Smooth muscle cell of the brain vasculature (primary cell): ENCODE results near the gene HSBP1L1.
"Not testable (repeated sequence)": the region's sequence is repeated elsewhere in the genome, so short reads cannot be mapped to it uniquely, and the experiment has no call there.

ENCODE experiments used
- DNase-seq: peaks from one replicate; pipeline ENCODE4 v3.0.0-alpha.2; 2012; ENCODE audit warnings: low read depth, low spot score

HSBP1L1 gene

DNA sequence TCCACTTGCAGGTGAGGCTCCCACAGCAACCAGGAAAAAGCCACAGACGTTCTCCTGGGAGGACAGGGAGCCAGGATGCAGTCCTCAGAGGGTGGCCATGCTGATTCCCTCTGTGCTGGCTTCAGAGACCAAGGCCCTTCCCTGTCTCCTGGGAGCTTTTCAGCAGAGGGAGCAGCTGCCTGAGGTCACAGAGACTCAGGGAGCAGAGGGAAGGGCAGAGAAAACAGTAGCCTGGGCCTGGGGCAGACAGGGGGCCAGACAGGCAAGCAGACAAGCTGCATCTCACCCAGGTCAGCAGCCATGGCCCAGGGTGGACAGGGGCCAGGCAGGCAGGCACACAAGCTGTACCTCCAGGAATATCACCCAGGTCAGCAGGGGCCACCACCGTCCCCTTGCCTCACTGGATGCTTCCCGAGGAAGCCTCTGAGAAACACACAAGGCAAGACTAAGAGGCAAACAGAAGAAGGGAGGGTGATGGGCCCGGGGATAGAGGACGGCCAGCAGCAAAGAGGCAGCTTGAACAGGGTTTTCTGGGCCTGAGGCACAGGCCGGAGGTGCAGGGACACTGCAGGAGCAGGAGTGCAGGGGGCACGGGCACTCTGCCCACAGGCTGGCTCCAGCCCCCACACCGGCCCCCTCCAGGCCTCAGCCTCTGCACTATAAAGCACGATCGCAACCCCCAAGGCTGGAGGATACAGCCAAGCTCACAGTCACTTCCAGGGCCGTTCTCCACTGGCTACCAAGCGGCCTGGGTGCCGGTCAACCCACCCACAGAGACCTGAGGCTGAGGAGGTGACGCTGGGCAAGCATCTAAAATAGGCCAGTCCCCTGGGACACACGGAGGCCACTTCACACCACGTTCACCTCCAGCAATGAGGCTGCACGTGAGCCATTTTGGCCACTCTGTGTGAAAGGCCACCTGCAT lies 19.1 kb upstream of the HSBP1L1 start:
- no peak for DNase-seq

DNA sequence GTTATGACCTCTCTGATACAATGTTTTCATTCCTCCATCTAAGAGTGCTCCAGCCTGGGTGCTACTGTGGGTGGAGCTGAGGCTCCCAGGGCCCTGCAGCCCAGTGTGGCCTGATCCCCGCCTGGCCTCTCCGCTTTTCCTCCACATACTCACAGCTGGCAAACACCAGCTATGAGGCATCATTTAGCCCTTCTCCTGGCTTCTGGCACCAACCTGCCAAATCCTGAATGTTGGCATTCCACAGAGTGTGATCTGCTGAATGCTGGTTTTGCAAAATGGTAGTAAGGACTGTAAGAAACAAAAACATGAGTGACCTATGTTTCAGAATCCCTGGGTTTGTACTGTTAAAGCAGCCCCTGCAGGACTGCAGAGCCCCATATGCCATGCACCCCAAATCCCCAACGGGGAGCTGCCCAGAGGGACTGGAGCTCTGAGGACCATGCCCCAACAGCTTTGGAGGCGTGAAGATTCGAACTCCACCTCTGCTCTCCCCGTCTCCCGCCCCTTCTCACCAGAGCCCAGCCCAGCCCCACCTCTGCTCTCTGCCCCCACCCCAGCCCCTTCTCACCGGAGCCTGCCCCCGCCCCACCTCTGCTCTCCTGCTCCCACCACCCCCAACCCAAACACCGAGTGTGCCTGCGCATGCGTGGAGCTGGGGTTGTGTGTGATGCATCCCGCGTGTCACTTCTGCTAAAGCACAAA lies 17.2 kb upstream of the HSBP1L1 start:
- no peak for DNase-seq

DNA sequence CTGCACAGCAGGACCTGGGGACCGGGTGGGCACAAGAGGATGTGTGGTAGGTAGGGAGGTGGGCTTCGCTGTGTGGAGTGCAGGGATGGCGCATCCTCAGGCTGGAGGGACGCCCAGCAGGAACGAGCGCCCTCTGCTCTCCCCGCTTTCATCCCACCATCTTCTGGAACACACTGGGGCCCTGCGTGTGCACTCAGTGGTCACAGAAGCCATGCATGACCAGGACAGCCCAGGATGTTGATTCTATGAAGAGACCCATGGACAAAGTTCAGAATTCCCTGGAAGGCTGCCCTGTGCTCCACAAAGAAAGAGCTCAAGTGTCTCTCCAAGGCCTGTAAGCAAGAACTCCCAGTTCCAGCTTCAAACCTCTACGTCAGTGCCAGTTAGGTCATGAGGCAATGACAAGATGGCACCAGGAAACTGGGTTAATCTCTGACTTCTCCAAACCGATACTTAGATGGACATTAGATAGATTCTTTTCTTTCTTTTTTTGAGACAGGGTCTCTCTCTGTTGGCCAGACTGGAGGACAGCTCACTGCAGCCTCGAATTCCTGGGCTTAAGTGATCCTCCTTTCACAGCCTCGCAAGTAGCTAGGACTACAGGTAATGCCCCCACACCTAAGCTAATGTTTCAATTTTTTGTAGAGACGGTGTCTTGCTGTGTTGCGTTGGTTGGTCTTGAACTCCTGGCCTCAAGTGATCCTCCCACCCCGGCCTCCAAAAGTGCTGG lies 16.4 kb upstream of the HSBP1L1 start:
- DNase-seq = no peak

DNA sequence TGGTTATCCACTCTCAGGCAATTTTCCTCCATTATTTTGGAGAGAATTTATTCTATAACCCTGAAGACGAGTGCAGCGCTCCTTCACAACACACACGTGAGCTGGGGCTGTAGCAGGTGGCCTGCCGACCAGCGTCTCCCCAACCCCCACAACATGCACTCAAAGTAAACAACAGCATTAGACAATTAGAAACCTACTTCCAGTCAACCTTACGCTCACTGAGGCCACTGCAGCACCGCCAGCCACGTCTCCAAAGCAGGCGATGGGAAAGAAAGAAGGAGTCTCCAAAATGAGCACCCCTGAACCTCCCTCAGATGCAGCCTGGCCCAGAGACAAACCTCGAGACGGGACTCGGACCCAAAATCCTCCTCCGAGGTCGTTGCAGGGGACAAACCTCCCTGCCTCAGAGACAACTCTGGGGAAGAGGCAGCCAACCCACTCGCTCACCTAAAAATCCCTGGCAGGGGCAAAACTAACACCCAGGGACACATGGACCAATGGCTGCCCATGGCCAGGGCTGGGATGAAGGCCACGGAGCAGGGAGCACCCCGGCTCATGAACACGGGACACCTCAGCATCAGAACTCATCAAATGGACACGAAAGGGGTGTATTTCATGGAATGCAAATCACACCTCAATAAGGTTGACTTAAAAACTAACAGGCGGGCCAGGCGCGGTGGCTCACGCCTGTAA lies 15.6 kb upstream of the HSBP1L1 start:
- no peak for DNase-seq

DNA sequence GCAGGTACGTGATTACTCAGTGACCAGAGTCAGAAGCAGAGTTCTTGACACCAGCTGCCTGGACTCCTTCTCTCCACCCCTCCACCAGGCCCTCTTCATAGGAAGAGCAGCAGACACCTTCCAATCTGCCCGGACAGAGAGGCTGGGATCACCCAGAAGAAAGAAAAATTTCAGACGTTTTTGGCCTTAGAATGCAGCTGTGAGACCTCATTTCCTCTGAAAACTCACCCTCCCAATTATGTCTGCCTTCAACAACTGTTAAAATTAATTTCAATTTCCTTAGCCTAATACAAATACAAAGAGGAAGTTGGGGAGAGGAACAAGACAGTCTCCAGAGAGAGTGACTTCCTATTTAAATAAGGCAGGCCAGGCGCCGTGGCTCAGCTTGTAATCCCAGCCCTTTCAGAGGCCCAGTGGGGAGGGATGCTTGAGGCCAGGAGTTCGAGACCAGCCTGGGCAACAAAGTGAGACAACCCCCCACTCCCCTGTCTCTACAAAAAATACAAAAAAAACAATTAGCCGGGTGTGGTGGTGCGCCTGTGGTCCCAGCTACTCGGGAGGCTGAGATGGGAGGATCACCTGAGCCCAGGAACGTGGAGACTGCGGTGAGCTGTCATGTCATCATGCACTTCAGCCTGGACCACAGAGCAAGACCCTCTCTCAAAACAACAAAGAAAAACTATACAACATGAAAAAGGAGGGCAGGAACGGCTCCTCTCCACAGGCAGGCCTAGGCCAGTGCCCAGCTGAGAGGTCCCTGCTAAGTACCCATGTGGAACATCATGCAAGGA lies 14.6 kb upstream of the HSBP1L1 start:
- no peak for DNase-seq

DNA sequence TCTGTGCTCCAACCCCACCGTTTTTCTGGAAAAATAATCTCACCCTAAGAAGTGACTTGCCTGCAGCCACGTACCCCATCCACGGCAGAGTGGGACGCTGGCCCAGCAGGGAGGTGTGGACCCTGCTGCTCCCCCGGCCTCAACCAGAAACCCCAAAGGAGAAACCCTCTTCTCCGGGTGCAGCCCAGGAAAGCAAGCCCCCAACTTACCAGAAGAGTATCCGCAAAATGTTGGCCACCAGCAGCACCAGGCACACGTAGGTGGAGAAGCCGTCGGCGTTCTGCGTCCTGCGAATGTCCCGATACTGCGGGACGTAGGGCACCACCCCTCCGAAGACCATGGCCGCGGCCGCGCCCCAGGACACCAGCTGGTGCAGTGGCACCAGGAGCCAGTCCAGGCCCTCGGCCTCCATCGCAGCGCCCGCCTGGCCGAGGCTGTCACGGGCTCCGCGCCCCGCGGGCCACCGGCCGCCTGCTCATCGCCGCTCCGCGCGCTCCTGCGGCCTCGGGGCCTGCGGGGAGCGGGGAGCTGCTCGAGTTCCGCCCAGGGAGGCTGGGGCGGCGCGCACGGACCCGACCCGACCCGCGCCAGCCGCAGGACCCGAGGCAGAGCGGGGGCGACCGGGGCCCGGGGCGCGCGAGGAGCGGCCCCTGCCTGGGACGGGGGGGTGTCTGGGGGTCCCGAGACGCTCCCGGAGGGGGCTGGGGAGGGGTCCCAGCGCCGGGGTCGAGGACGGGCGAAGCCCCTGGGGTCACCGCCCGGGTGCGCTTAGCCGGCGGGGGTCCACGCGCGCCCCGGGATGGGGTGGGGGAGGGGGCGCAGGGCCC lies 13.7 kb upstream of the HSBP1L1 start:
- no peak for DNase-seq

DNA sequence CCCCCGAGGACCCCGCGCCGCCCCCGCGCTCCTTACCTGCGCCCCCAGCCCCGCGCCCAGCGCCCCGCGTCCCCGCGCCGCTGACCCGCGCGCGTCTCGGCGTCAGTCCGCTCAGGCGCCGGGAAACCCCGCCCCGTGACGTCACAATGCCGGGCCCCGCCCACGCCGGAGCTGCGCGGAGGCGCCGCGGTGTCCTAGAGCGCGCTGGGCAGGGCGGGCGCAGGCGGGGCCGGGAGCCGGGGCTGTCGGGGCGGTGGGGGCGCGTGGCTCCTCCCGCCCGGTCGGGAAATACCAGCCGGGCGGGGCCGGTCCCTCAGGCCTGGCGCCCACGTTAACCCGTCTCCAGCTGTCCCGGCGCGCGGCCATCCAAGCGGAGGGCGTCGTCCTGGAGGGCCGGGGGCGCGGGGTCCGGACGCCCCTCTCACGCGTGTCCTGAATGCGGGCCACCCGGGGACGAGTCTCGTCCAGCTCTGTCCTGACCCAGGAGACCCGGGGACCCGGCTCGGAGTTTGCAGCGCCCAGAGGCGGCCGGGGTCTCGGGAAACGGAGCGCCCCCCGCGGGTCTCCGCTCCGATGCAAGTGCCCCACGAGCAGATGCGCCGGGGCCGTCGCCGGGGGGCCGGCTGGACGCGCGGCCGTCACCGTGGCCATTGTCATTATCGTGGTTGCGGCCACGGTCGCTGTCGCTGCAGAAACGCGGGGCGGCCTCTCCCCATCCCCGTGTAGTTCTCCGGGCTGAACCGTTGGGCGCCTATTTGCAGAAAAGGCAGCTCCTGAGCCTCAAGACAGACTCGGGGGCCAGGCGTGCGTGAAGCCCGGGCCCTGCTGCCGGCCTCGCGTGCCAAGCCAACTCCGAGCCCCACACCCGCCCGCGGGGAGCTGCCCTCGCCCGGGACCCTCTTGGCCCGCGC lies 12.6 kb upstream of the HSBP1L1 start, which contains the start of gene SLC66A2:
Gene SLC66A2 (minus strand): TSS at position 109 of the 911 bp plus-strand sequence. CDS start 727 bp downstream, outside the sequence.
- DNase-seq = no peak

DNA sequence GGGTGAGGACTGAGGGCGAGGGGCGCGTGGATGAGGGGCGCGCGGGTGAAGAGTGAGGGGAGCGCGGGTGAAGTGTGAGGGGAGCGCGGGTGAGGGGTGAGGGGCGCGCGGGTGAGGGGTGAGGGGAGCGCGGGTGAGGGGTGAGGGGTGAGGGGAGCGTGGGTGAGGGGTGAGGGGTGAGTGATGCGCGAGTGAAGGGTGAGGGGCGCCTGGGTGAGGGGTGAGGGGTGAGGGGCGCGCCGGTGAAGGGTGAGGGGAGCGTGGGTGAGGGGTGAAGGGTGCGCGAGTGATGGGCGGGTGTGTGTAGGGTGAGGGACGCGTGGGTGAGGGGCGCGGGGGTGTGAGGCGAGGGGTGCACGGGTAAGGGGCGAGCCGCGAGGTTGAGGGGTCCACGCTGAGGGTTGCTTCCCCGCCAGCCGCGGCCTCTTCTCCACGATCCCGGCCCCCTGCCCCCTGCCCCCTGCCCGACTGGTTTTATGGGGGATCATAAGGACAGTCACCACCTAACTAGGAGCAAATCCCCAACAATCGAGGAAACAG lies 11.9 kb upstream of the HSBP1L1 start:
- no peak for DNase-seq

DNA sequence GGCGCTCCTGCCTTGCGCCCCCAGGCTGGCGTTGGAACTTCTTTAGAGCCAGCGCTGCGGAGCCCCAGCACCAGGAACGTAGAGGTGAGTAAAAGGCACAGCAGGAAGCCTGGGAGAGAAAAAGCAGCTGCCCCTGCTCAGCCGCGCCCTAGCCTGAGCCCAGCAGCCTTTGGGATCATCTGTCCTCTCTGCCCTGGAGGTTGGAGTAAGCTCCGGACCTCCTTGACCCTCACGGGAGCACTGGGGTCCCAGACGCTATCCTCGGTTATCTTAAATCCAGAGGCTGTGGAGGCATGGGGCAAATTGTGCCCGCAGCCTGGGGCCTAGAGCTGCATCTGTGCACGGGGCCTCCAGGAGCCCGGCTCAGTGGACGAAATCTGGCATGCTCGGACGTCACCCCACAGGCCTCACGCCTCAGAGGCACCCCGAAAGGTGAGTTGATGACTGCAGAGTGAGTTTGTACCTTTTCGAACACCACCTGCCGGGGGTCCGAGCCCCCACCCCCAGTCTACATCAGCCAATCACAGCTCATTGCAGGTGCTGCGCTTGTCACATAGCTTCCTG lies 11.4 kb upstream of the HSBP1L1 start:
- DNase-seq = no peak

DNA sequence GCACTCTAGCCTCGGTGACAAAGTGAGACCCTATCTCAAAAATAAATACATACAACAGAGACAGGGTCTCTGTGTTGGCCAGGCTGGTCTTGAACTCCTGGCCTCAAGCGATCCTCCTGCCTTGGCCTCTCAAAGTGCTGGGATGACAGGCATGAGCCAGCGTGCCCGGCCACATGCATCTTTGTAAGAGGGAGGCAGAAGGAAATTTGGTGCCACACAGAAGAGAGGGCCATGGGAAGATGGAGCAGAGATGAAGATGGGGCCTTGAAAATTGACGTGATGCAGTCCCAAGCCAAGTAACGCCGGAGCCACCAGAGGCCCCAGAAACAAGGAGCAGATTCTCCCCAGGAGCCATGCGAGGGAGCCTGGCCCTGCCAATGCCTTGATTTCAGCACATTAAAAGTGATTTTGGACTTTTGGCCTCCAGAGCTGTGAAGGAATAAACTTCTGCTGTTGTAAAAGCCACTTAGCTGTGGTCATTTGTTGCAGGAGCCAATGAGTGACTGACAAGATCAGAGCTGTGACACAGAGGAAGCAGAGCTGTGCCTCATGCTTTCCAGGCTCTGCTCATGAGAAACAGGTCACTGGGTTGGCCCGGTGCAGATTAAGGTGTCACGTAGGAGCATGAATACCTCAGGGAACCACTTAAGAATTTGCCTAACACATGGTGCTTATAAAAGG lies 10.3 kb upstream of the HSBP1L1 start:
- no peak for DNase-seq

DNA sequence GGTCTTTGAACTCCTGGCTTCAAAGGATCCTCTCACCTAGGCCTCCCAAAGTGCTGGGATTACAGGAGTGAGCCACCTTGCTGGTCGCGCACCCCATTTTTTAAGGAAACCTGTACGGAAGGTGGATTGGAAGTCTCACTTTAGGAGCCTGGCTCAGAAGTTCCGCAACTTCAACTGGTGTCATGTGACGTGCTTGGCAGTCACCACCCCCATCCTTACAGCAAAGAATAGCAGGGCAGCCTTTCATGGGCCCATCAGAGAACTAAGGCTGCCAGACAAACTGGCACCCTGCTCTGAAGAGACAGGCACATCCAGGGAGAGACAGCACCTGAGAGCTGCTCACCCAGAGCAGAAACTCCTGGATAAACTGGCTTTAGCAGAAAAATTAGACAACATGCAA lies 9.7 kb upstream of the HSBP1L1 start:
- DNase-seq = no peak

DNA sequence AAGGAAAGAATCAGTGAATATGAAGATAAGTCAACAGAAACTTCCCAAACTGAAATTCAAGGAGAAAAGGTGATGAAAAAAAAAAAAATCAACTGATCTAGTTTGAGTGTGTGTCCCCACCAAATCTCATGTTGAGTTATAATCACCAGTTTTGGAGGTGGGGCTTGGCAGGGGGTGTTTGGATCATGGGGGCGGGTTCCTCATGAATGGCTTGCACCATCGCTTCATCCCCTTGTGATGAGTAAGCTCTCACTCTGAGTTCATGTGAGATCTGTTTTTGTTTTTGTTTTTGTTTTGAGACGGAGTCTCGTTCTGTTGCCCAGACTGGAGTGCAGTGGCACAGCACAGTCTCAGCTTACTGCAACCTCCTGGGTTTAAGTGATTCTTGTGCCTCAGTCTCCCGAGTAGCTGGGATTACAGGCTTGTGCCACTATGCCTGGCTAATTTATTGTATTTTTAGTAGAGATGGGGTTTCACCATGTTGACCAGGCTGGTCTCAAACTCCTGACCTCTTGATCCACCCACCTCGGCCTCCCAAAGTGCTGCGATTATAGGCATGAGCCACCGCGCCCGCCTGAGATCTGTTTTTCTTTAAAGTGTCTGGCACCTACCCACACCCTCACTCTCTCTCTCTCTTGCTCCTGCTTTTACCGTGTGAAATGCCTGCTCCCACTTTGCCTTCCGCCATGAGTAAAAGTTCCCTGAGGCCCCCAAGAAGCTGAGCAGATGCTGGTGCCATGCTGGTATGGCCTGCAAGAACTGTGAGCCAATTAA lies 9.0 kb upstream of the HSBP1L1 start:
- DNase-seq = no peak

DNA sequence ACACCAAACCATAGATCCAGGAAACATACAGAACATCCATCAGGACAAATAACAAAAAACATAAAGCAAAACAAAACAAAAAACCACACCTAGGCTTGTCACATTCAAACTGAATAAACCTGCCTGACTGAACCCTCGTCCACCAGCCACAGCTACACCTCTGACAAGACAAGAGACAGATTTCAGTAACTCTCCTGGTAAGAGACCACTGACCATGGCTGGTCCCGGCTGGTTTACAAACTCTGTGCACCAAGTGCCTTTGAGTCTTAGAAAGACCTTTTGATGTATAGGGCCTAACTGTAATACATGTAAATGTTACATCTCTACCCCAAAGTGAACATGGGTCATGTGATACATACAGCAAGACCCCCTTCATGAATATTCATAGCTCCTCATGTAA lies 8.2 kb upstream of the HSBP1L1 start:
- no peak for DNase-seq

DNA sequence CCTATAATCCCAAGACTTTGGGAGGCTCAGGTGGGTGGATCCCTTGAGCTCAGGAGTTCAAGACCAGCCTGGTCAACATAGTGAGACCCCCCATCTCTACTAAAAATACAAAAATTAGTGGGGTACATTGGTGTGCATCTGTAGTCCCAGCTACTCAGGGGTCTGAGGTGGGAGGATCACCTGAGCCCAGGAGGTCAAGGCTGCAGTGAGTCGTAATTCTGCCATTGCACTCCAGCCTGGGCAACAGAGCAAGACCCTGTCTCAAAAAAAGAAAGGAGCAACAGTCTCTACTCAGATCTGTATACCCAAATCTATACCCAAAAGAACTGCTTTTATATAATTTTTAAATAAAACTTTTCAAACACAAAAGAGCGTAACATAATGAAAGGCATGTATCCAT lies 5.5 kb upstream of the HSBP1L1 start:
- no peak for DNase-seq

DNA sequence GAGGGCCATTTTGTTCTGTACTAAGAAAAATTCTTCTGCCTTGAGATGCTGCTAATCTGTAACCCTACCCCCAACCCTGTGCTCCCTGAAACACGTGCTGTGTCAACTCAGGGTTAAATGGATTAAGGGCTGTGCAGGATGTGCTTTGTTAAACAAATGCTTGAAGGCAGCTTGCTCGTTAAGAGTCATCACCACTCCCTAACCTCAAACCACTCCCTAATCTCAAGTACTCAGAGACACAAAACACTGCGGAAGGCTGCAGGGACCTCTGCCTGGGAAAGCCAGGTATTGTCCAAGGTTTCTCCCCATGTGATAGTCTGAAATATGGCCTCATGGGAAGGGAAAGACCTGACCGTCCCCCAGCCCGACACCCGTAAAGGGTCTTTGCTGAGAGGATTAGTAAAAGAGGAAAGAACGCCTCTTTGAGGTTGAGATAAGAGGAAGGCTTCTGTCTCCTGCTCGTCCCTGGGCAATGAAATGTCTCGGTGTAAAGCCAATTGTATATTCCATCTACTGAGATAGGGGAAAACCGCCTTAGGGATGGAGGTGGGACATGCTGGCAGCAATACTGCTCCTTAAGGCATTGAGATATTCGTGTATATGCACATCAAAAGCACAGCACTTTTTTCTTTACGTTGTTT lies 4.2 kb upstream of the HSBP1L1 start:
- not testable (repeated sequence) for DNase-seq

DNA sequence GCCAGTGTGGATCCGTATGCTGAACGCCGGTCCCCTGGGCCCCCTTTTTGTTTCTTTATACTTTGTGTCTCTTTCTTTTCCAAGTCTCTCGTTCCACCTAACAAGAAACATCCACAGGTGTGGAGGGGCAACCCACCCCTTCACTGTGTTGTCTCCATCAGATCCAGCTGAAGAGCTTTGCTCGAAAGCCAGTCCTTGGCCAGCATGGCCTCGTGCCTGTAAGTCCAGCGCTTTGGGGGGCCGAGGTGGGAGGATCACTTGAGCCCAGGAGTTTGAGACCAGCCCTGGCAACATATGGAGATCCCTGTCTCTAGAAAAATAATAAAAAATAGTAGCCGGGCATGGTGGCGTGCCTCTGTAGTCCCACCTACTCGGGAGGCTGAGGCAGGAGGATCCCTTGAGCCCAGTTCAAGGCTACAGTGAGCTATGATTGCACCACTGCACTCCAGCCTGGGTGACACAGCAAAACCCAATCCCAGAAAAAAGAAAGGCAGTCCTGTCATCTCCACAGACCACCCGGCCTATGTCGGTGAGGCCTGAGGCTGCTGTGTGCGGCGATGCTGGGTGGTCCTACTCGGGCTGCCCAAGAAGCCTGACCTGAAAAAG lies 3.4 kb upstream of the HSBP1L1 start:
- no peak for DNase-seq
